ENCODE results near the gene RGS1.

GRCh38 chr1:192579010-192579738 lies 3.6 kb downstream of the RGS1 start:
- TF ChIP-seq, protein P1, sequence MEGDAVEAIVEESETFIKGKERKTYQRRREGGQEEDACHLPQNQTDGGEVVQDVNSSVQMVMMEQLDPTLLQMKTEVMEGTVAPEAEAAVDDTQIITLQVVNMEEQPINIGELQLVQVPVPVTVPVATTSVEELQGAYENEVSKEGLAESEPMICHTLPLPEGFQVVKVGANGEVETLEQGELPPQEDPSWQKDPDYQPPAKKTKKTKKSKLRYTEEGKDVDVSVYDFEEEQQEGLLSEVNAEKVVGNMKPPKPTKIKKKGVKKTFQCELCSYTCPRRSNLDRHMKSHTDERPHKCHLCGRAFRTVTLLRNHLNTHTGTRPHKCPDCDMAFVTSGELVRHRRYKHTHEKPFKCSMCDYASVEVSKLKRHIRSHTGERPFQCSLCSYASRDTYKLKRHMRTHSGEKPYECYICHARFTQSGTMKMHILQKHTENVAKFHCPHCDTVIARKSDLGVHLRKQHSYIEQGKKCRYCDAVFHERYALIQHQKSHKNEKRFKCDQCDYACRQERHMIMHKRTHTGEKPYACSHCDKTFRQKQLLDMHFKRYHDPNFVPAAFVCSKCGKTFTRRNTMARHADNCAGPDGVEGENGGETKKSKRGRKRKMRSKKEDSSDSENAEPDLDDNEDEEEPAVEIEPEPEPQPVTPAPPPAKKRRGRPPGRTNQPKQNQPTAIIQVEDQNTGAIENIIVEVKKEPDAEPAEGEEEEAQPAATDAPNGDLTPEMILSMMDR (IDR thresholded peaks at IDR 0.05; ENCODE audit: control extremely low read depth in 1 of 3, insufficient read depth in 1 of 3, low read depth in 1 of 3, low read length in 3 of 3): no peak
- no peak for TF ChIP-seq JUN (IDR thresholded peaks at IDR 0.05; ENCODE audit: low read depth, low read length)
- TF ChIP-seq GABPA (IDR thresholded peaks at IDR 0.05; ENCODE audit: borderline replicate concordance, insufficient read depth, low read length): no peak
- TF ChIP-seq CEBPB (IDR thresholded peaks at IDR 0.05; ENCODE audit: low read depth, low read length): no peak
- no peak for TF ChIP-seq EZH2 (IDR thresholded peaks at IDR 0.05; ENCODE audit: low read depth, low read length, severe bottlenecking)
- no peak for TF ChIP-seq TBP (IDR thresholded peaks at IDR 0.05; ENCODE audit: low read depth, low read length)
- no peak for TF ChIP-seq TEAD4 (IDR thresholded peaks at IDR 0.05; ENCODE audit: low read depth, low read length)
- TF ChIP-seq POLR2A (IDR thresholded peaks at IDR 0.05; ENCODE audit: control extremely low read depth in 1 of 2, low read depth in 2 of 2, low read length in 2 of 2): no peak
- TF ChIP-seq PHF8 (conservative IDR thresholded peaks at IDR 0.05; ENCODE audit: low read depth, low read length): no peak
- TF ChIP-seq NRF1 (IDR thresholded peaks at IDR 0.05; ENCODE audit: low read depth, low read length): no peak
- no peak for TF ChIP-seq RXRA (IDR thresholded peaks at IDR 0.05; ENCODE audit: insufficient read depth, low read depth, low read length)
